Kasumi-1 (cell line): ENCODE data around the gene GOLGA8Q.
"Not testable (repeated sequence)": the region's sequence is repeated elsewhere in the genome, so short reads cannot be mapped to it uniquely, and the experiment has no call there.

ENCODE experiments used
- DNase-seq, 2 experiments: peaks; one replicate each; lab custom pipeline; 2025; lab: John Stamatoyannopoulos, UW

GOLGA8Q gene, protein sequence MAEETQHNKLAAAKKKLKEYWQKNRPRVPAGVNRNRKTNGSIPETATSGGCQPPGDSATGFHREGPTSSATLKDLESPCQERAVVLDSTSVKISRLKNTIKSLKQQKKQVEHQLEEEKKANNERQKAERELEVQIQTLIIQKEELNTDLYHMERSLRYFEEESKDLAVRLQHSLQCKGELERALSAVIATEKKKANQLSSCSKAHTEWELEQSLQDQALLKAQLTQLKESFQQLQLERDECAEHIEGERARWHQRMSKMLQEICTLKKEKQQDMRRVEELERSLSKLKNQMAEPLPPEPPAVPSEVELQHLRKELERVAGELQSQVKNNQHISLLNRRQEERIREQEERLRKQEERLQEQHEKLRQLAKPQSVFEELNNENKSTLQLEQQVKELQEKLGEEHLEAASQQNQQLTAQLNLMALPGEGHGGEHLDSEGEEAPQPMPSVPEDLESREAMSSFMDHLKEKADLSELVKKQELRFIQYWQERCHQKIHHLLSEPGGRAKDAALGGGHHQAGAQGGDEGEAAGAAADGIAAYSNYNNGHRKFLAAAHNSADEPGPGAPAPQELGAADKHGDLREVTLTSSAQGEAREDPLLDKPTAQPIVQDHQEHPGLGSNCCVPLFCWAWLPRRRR

DNA sequence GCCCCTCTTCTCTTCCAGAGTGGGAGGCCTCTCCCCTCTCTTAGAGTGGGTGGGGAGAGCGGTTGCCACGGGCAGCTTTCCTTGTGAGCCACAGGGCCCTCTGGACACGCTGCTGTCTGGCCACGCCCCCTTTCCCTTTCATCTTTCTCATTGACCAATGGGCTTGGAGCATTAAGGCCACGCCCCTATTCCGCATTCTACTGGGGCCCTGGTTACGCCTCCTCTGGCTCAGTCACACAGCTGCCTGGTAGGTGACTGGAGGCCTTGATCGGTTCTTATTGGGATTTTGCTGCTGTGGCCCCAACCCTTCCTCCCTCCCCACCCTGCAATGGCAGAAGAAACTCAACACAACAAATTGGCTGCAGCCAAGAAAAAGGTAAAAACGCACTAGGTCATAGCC is at the start of gene GOLGA8Q:
TSS of gene GOLGA8Q (plus strand) at position 301 of the 400 bp plus-strand sequence. CDS start at position 329, 28 bp downstream.
- not testable (repeated sequence) for DNase-seq

DNA sequence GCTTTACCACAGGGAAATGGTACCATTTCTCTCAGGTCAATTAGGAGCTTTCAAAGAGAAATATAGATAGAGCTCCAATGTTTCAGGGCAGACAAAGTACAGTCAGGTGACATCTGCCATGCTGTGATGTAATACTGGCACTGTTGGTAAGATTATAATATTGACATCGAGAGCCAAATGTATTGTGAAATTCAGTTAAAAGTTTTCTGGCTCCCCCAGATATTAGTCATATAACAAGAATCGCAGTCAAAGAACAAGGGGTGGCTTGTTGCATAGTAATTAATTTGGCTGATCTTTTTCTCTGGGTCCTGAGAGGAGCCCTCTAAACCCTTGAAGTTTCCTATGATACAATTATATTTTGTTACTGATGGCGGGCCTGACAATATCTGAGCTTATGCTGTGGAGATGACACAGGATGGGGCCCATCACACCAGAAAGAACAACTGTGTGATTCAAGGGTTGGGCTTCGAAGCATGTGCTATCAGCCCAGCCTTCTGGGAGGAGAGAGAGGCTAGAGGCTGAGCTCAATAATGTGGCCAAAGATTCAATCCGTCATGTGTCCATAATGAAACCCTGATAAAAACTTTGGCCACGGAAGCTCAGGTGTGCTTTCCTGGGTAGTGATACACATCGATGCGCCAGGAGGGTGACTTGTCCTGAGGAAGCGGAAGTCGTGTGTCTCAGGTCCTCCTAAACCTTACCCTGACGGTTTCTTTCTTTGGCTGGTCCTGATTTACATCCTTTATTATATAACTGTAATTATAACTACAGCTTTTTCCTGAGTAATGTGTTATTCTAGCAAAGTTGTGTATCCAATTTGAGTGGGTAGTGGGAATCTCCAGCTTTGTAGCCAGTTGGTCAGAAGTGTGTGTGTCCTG is 48.7 kb upstream of the GOLGA8Q start:
- DNase-seq = not testable (repeated sequence)

DNA sequence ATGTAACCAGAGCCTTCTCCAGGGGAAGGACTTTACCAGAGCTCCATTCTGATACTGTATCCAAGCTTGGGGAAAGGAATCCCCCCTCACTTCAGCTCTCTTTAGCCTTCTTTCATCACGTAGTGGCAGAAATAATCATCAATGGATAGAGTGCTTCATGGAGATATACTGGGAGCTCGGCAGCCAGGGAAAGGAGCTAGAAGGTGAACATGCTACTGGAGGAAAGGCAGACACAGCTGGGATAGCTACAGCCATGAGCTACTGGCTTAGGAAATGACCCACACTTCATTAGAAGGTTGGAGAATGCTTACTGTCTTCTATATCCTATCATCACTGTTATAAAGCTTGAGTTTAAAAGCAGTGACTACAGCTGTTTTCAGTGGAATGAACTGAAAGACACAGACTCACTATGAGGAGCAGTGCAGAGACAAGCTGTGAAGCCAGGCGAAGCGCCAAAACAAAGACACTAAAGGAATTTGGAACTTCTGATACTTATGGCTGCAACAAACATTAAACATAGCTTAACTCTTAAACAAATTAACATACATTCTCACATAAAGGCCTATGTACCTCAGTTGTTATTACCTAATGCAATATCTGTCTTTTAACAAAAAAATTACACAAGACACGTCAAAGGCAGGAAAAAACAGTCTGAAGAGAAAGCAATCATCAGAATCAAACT is 47.5 kb upstream of the GOLGA8Q start:
- DNase-seq = not testable (repeated sequence)

DNA sequence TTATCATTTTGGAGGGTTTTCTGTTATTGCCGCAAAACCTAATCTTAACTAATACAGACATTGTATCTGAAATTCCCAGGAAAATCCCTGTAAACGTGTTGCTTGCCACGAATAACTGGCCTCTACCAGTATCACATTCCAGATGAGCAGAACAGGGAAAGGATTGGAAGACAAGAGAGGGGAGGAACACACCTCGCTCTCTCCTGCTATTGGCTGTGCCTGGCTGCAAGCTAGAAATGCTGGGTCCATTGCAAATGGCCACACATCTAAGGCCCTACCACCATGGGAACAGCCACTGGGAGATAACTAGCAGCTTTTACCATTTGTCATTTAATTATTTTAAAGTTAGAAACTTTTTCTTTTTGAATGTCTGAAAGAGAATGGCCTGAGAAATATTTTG is 37.3 kb upstream of the GOLGA8Q start:
- not testable (repeated sequence) for DNase-seq

DNA sequence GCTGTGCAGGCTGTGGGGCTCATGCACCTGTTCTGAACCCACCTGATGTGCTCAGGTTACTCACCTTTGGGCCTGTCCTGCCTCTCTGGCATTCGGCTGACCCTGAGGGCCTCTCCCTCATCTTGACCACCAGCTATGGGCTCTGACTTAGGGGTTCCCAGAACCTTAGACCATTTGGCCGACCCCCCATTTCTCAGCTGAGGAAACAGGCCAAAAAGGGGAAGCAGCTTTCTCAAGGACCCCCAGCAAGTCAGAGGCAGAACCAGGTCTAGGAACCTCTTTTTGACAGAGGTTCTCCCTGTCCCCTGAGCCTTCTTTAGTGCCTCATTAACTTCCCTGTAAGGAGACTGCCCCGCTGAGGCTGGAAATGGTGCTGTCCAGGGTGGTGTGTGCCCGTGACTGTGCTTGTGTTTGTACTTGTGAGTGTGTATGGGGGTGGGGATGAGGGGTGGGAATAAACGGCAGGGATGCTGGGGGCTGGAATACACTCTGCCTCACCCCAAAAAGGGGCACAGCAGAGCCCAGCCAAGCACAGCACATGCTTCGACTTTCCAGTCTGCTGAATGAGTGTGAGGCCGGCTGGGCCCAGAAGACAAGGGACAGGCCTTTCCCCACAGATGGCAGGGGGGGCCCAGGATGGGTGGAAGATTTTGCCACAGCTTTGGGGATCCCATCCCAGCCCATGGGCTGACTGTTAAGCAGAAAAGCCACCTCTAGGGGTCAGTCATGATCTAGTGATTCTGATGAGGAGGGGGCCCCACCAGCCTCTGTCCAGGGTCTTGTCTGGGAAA is 28.2 kb upstream of the GOLGA8Q start:
- not testable (repeated sequence) for DNase-seq

DNA sequence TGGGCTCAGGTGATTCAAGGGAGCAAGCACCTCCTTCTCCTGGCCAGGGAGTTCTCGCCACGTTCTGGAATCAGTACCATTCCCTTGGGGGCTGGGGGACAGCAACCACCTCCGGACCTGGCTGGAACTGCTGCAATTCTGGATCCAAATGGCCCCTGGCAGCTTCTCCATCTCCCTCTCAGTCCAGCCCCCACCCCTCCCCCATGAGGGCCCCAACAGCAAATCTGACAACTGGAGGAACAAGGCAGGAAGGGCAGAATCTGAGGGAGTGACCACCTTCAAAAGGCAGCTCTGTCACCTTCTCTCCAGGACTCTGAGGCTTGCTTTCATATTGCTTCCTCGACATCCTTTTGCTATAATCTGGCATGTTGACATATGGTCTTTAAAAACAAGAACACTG is 25.9 kb upstream of the GOLGA8Q start:
- DNase-seq = not testable (repeated sequence)

DNA sequence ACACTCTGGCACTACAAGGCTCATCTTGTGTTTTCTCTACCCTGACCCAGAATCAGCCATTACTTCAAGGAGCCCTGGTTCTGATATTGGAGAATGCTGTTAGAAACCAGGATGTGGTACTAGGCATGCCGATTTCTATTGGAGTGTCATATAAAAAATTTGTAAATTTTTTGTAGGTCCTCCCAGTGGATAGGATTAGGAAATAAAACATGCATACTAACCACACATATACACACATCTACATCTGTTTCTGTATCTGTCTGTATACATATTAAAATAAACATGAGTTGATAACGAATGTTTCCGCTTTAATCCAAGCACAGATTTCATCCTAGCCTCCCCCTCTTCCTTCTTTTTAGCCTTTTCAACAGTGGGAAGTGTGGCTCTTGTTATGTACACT is 22.8 kb upstream of the GOLGA8Q start:
- not testable (repeated sequence) for DNase-seq

DNA sequence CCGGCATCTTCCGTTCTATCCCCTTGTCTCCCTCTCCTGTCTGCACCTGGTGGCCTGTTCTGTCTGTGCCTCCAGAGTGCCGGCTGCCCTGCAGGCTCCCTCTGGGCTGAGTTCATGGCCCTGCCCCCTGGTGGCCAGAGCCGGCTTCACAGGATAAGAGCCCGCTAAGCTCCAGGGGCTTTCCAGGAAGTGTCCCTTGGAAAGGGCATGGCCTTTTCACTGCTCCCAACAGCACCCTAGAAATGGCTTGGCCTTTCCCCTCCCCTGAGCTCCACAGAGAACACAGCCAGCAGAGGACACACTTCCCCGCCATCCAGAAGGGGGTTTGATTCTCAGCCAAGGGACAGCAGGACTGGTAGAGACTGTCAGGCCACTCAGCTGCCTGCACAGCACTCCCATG is 15.1 kb downstream of the GOLGA8Q start:
- DNase-seq = not testable (repeated sequence)

DNA sequence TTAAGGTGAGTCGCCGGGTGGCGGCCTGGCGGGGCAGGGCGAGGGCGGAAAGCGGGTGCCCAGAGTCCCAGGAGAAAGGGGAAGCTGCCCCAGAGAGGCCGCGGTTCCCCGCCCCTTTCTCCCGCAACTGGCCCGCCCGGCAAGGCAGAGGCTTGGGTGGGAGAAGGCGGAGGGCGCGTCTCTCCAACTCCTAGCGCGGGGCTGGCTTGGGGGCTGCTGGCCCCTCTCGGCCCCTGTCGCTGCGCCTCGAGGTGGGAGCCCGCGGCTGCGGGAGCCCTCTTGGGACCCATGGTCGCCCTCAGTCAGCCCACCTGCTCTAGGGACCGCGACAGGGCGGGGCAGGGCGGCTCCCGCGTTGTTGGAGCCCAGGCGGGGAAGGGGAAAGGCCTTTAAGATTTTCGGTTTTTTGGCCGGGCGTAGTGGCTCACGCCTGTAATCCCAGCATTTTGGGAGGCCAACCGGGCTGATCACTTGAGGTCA is 21.2 kb downstream of the GOLGA8Q start:
- not testable (repeated sequence) for DNase-seq

DNA sequence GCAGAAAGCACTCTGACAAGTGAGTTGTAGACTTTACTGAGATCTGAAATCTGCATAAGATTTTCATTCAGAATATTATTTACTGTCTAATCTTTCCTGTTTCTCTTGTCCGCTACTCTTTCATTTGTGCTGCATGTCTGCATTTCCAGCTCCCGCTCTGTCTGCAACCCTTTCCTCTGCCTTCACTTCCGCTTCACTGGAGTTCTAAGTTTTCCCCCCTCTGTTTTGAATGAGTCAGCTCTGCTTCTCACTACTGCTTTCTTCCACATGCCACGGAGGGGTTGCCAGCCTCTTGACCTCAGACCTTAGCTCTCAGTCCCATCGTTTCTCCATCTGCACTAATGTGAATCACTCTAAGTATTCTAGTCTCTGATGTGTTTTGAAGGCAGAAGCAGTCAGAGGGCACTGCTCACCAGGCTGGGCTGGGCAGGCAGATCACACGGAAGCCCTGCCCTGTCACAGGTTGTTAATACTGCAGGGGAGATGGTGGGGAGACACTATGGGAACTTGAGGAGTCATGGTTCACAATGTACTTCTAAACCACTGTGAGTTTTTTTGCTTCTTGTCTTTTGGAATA is 27.6 kb downstream of the GOLGA8Q start:
- DNase-seq = not testable (repeated sequence)

DNA sequence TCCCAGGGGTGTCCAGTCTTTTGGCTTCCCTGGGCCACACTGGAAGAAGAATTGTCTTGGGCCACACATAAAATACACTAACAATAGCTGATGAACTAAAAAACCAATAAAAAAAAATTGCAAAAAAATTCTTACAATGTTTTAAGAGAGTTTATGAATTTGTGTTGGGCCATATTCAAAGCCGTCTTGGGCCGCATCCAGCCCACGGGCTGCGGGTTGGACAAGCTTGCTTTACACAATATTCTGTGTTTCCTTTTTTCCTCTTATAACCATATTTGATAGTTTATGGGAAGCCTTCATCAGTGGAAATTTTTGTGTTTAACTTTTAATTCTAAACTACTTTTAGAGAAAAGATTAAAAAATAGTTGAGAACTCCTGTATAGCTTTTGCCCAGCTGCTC is 28.9 kb downstream of the GOLGA8Q start:
- DNase-seq = not testable (repeated sequence)

DNA sequence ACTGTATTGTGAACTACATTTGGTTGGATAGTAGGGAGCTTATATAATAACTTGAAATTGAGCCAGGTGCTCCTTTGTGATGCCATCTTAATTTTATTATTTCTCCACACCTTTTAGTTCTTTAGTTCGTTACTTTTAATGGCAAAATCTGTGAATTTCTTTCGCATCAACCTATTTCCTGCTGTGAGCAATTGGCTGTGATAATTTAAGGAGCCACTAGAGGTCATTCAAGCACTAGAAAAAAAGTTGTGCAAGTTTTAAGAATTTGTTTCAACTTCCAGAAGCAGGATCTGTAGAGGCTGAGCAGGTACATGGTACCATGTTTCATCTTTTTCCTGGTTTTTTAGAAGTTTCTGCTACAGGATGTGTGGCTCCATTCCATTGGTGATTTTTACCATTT is 47.1 kb downstream of the GOLGA8Q start:
- not testable (repeated sequence) for DNase-seq

DNA sequence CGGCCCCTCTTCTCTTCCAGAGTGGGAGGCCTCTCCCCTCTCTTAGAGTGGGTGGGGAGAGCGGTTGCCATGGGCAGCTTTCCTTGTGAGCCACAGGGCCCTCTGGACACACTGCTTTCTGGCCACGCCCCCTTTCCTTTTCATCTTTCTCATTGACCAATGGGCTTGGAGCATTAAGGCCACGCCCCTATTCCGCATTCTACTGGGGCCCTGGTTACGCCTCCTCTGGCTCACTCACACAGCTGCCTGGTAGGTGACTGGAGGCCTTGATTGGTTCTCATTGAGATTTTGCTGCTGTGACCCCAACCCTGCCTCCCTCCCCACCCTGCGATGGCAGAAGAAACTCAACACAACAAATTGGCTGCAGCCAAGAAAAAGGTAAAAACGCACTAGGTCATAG is 51.9 kb downstream of the GOLGA8Q start, which contains the start of gene GOLGA8H:
TSS of gene GOLGA8H (plus strand) at position 233 of the 400 bp plus-strand sequence. CDS start at position 331, 98 bp downstream.
- not testable (repeated sequence) for DNase-seq
